Measurements from ENCODE around the gene MYO1D. TPM values are rescaled to one million over a fixed set of nuclear protein-coding genes. Genes with fewer than 3 reads are reported as not detected.

The MYO1D gene
- total RNA-seq, 1 donor from 2014 or later, result 24.9 TPM

GRCh38 chr17:32445497-32445896 is 431.4 kb downstream of the MYO1D start:
- H3K9me3 Mint-ChIP-seq, result no peaks in the 10 kb centered on the region
- peaks cover 18% of the 10 kb centered on the region for H3K4me1 Mint-ChIP-seq (ENCODE audit: unreplicated experiment)
- peaks cover 23% of the 10 kb centered on the region for H3K27me3 Mint-ChIP-seq
- DNase-seq (ENCODE audit: extremely low spot score, unreplicated experiment), result no peak
- peak overlapping the region; percentile 92 for H3K4me3 Mint-ChIP-seq
- H3K27ac Mint-ChIP-seq, result peak overlapping the region; percentile 85
- no peak for TF ChIP-seq CTCF (conservative IDR thresholded peaks at IDR 0.05)
- H3K36me3 Mint-ChIP-seq, result peaks cover 14% of the 10 kb centered on the region

- no peak for DNase-seq (ENCODE audit: extremely low spot score, unreplicated experiment)
- no peaks in the 10 kb centered on the region for H3K9me3 Mint-ChIP-seq
- peak overlapping the region; percentile 92 for H3K4me3 Mint-ChIP-seq
Measured at GRCh38 chr17:32445074-32445415, 431.9 kb downstream of the MYO1D start.

GRCh38 chr17:32444301-32445073 is 432.4 kb downstream of the MYO1D start, which contains the start of gene PSMD11:
PSMD11 (plus strand) TSS chr17:32444510; CDS start chr17:32444524, 14 bp downstream.
- Mint-ChIP-seq H3K9me3 (no peaks in the 10 kb centered on the region), H3K4me3 (peak within 1 kb of the TSS; percentile 92), H3K4me1 (ENCODE audit: unreplicated experiment) (peaks cover 18% of the 10 kb centered on the region), H3K27me3 (peaks cover 23% of the 10 kb centered on the region), H3K36me3 (peaks cover 11% of the 10 kb centered on the region), H3K27ac (peak within 1 kb of the TSS; percentile 85)
- peak; percentile 99 for TF ChIP-seq CTCF (conservative IDR thresholded peaks at IDR 0.05)
- DNase-seq (ENCODE audit: extremely low spot score, unreplicated experiment), result peak; percentile 99

More at GRCh38 chr17:32445074-32445415, 431.9 kb downstream of the MYO1D start:
- no peak for TF ChIP-seq CTCF (conservative IDR thresholded peaks at IDR 0.05)
- Mint-ChIP-seq H3K27ac (peak overlapping the region; percentile 85), H3K4me1 (ENCODE audit: unreplicated experiment) (peaks cover 18% of the 10 kb centered on the region), H3K36me3 (peaks cover 12% of the 10 kb centered on the region), H3K27me3 (peaks cover 23% of the 10 kb centered on the region)

- Mint-ChIP-seq H3K36me3 (peaks cover 8% of the 10 kb centered on the region), H3K27me3 (peaks cover 23% of the 10 kb centered on the region), H3K27ac (peak overlapping the region; percentile 79), H3K4me1 (ENCODE audit: unreplicated experiment) (peaks cover 18% of the 10 kb centered on the region), H3K9me3 (no peaks in the 10 kb centered on the region), H3K4me3 (peak overlapping the region; percentile 92)
- TF ChIP-seq CTCF (conservative IDR thresholded peaks at IDR 0.05), result no peak
- DNase-seq (ENCODE audit: extremely low spot score, unreplicated experiment), result no peak
Measured at GRCh38 chr17:32443827-32444300, 433.1 kb downstream of the MYO1D start.

Other genes starting within 250 kb of the MYO1D start
- gene TMEM98, start 51.0 kb upstream of the MYO1D start, total RNA-seq (ENCODE audit: low replicate concordance), result 87.0 and 161 TPM in 2 replicates
- not detected in 2 replicates for gene SPACA3, start 114.7 kb upstream of the MYO1D start, total RNA-seq (ENCODE audit: low replicate concordance)